ENCODE data around the gene MTHFR. TPM values are rescaled to one million over a fixed set of nuclear protein-coding genes. Genes with fewer than 3 reads are reported as not detected.

The MTHFR gene
- total and polyA plus RNA-seq, 2 of the 8 experiments (the other 6 are each of a cell fraction or from before 2014, with no cell fraction given): 8.7 to 18.5 TPM

GRCh38 chr1:11777658-11778322 lies 28.0 kb downstream of the MTHFR start (continued):
- TF ChIP-seq NRF1 (IDR thresholded peaks at IDR 0.05; ENCODE audit: low read depth, low read length): no peak
- no peak for TF ChIP-seq JUND (IDR thresholded peaks at IDR 0.05; ENCODE audit: low read length)
- TF ChIP-seq SRF (IDR thresholded peaks at IDR 0.05; ENCODE audit: low read depth, low read length): no peak
- no peak for TF ChIP-seq RAD21 (IDR thresholded peaks at IDR 0.05 in 1 of 2, conservative IDR thresholded peaks at IDR 0.05 in 1 of 2; ENCODE audit: low read depth in 2 of 2, low read length in 2 of 2)
- TF ChIP-seq CHD2 (IDR thresholded peaks at IDR 0.05; ENCODE audit: low read length): no peak
- no peak for TF ChIP-seq JUN (IDR thresholded peaks at IDR 0.05; ENCODE audit: low read depth, low read length)

Data from H1 (cell line).